ENCODE data around the gene ADGRE3.
A peak's percentile ranks its signal among the peaks of the same experiment; 100 is the strongest.
"Not testable (repeated sequence)": the region's sequence is repeated elsewhere in the genome, so short reads cannot be mapped to it uniquely, and the experiment has no call there.

ADGRE3 gene

GRCh38 chr19:14599548-14600147 lies 75.0 kb downstream of the ADGRE3 start:
- Histone ChIP-seq H3K4me2 (ENCODE audit: low read length) (no peak overlapping the region), H3K9me2 (ENCODE audit: low read depth, low read length) (no peaks in the 10 kb centered on the region), H3K27ac (ENCODE audit: low read depth, low read length, poor library complexity, severe bottlenecking) (no peak overlapping the region), H4K20me1 (ENCODE audit: insufficient read depth, low read length) (no peaks in the 10 kb centered on the region), H3K27me3 (ENCODE audit: insufficient read depth, low read length) (no peaks in the 10 kb centered on the region), H3K4me1 (ENCODE audit: insufficient read depth, low read length, severe bottlenecking) (peaks cover 13% of the 10 kb centered on the region), H3F3A (ENCODE audit: insufficient read depth, low read length) (peaks cover 4% of the 10 kb centered on the region; the same call in 1 of the 2 replicates), H2AFZ (ENCODE audit: low read length) (no peak overlapping the region), H3K36me3 (ENCODE audit: insufficient read depth, low read length) (peaks cover 53% of the 10 kb centered on the region), H3K79me2 (ENCODE audit: insufficient read depth, low read length) (no peaks in the 10 kb centered on the region), H3K9me3 (ENCODE audit: low read length) (no peaks in the 10 kb centered on the region), H3K9ac (ENCODE audit: low read length) (no peak overlapping the region), H3K4me3 (ENCODE audit: low read depth, low read length, poor library complexity, severe bottlenecking) (no peak overlapping the region)
- TF ChIP-seq EZH2 (IDR thresholded peaks at IDR 0.05; ENCODE audit: borderline replicate concordance, low read length) (no peak), CTCF (IDR thresholded peaks at IDR 0.05; ENCODE audit: low read length) (no peak)

DNA sequence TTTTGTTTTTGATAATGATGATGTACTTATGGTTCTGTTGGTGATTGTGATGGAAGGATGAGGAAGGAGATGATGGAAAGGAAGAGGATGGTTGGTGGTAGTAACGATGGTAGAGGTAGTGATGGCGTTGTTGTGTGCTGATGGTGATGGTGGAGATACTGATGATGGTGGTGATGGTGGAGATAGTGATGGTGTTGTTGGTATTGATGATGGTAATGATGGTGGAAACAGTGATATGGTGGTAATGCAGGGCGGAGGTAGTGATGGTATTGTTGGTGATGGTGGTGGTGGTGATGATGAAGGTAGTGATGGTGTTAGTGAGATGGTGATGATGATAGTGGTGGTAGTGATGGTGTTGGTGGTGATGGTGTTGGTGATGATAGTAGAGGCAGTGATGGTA lies 79.1 kb downstream of the ADGRE3 start:
- Histone ChIP-seq H3K9me2 (ENCODE audit: low read depth, low read length) (no peaks in the 10 kb centered on the region), H3K36me3 (ENCODE audit: insufficient read depth, low read length) (peaks cover 40% of the 10 kb centered on the region), H4K20me1 (ENCODE audit: insufficient read depth, low read length) (no peaks in the 10 kb centered on the region), H3K4me1 (ENCODE audit: insufficient read depth, low read length, severe bottlenecking) (no peaks in the 10 kb centered on the region), H3K9ac (ENCODE audit: low read length) (no peak overlapping the region), H3K4me3 (ENCODE audit: low read depth, low read length, poor library complexity, severe bottlenecking) (no peak overlapping the region), H3F3A (ENCODE audit: insufficient read depth, low read length) (no peaks in the 10 kb centered on the region), H3K79me2 (ENCODE audit: insufficient read depth, low read length) (no peaks in the 10 kb centered on the region), H3K9me3 (ENCODE audit: low read length) (no peaks in the 10 kb centered on the region), H3K27me3 (ENCODE audit: insufficient read depth, low read length) (no peaks in the 10 kb centered on the region), H3K4me2 (ENCODE audit: low read length) (no peak overlapping the region), H2AFZ (ENCODE audit: low read length) (no peak overlapping the region), H3K27ac (ENCODE audit: low read depth, low read length, poor library complexity, severe bottlenecking) (no peak overlapping the region)
- TF ChIP-seq EZH2 (IDR thresholded peaks at IDR 0.05; ENCODE audit: borderline replicate concordance, low read length): no peak
- TF ChIP-seq CTCF (IDR thresholded peaks at IDR 0.05; ENCODE audit: low read length): no peak

GRCh38 chr19:14589433-14589832 lies 85.2 kb downstream of the ADGRE3 start:
- H3K9ac ChIP-seq (ENCODE audit: low read length); H3F3A ChIP-seq (ENCODE audit: insufficient read depth, low read length); H3K4me2 ChIP-seq (ENCODE audit: low read length); H3K79me2 ChIP-seq (ENCODE audit: insufficient read depth, low read length); H3K4me1 ChIP-seq (ENCODE audit: insufficient read depth, low read length, severe bottlenecking); H3K4me3 ChIP-seq (ENCODE audit: low read depth, low read length, poor library complexity, severe bottlenecking); H3K9me2 ChIP-seq (ENCODE audit: low read depth, low read length); H3K27me3 ChIP-seq (ENCODE audit: insufficient read depth, low read length); H3K9me3 ChIP-seq (ENCODE audit: low read length); H3K27ac ChIP-seq (ENCODE audit: low read depth, low read length, poor library complexity, severe bottlenecking); H2AFZ ChIP-seq (ENCODE audit: low read length); H4K20me1 ChIP-seq (ENCODE audit: insufficient read depth, low read length); H3K36me3 ChIP-seq (ENCODE audit: insufficient read depth, low read length): not testable (repeated sequence)

GRCh38 chr19:14585187-14585586 lies 89.5 kb downstream of the ADGRE3 start:
- not testable (repeated sequence) for H3K79me2 ChIP-seq (ENCODE audit: insufficient read depth, low read length); H3K36me3 ChIP-seq (ENCODE audit: insufficient read depth, low read length); H4K20me1 ChIP-seq (ENCODE audit: insufficient read depth, low read length); H3K9ac ChIP-seq (ENCODE audit: low read length); H3K27me3 ChIP-seq (ENCODE audit: insufficient read depth, low read length); H3K9me2 ChIP-seq (ENCODE audit: low read depth, low read length); H3F3A ChIP-seq (ENCODE audit: insufficient read depth, low read length); H2AFZ ChIP-seq (ENCODE audit: low read length); H3K9me3 ChIP-seq (ENCODE audit: low read length); H3K27ac ChIP-seq (ENCODE audit: low read depth, low read length, poor library complexity, severe bottlenecking)
- peak overlapping the region; percentile 66 for H3K4me3 ChIP-seq (ENCODE audit: low read depth, low read length, poor library complexity, severe bottlenecking)
- peak overlapping the region; percentile 56; the same call in 1 of the 2 replicates for H3K4me2 ChIP-seq (ENCODE audit: low read length)
- peaks cover 16% of the 10 kb centered on the region for H3K4me1 ChIP-seq (ENCODE audit: insufficient read depth, low read length, severe bottlenecking)

DNA sequence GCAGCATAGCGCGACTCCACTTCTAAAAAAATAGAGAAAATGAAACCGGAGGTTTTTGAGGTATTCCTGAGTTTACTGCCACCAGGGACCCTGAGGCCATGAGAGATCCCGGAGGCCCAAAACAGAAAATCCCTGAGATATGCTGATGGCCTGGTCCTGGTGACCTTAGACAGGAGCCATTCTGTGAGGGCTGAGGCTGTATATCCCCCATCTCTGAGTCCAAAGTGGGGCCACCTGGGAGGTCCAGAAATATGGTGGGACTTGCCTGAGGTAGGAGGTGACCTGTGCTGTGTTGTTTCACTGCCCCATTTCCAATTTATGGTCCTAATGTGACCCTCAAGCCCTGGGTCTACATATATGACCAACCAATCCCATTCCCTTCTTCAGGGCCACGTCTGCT lies 90.3 kb downstream of the ADGRE3 start:
- Histone ChIP-seq H3K4me3 (ENCODE audit: low read depth, low read length, poor library complexity, severe bottlenecking) (peak overlapping the region; percentile 66), H3K4me1 (ENCODE audit: insufficient read depth, low read length, severe bottlenecking) (peaks cover 16% of the 10 kb centered on the region), H3K27ac (ENCODE audit: low read depth, low read length, poor library complexity, severe bottlenecking) (peak overlapping the region; percentile 57), H3K4me2 (ENCODE audit: low read length) (peak overlapping the region; percentile 56), H3K9ac (ENCODE audit: low read length) (peak overlapping the region; percentile 77)
- not testable (repeated sequence) for H4K20me1 ChIP-seq (ENCODE audit: insufficient read depth, low read length); H3F3A ChIP-seq (ENCODE audit: insufficient read depth, low read length); H2AFZ ChIP-seq (ENCODE audit: low read length); H3K27me3 ChIP-seq (ENCODE audit: insufficient read depth, low read length); H3K9me2 ChIP-seq (ENCODE audit: low read depth, low read length); H3K79me2 ChIP-seq (ENCODE audit: insufficient read depth, low read length); H3K36me3 ChIP-seq (ENCODE audit: insufficient read depth, low read length); H3K9me3 ChIP-seq (ENCODE audit: low read length)

Measured in OCI-LY1 (cell line).